GM12878 (cell line): ENCODE measurements around the gene EYS. TPM values are rescaled to one million over a fixed set of nuclear protein-coding genes. Genes with fewer than 3 reads are reported as not detected.

Experiments used
- ATAC-seq: fragments of 200-7000 bp; cut with Tn5 transposase; 3 replicates; pipeline ENCODE4 v1.9.1; 2020; ENCODE audit warnings: mild to moderate bottlenecking, moderate library complexity
- BruUV-seq: library from RNA; stranded (reverse); fragments of 400-500 nt; replicated peaks from 2 replicates; lab custom pipeline; 2021; lab: Mats Ljungman, UMichigan
- CTCF ChIA-PET: fragments of 300-600 bp; sonication (Branson Sonifier 250); formaldehyde crosslinking; extraction: SDS; loops from one replicate; lab custom pipeline; 2021; ENCODE audit warnings: inconsistent platforms; lab: Yijun Ruan, JAX
- POLR2A ChIA-PET: fragments of 350-600 bp; formaldehyde crosslinking; extraction: SDS; loops from one replicate; lab custom pipeline; 2021; ENCODE audit warnings: inconsistent platforms; lab: Charles Lee
- RAD21 ChIA-PET: fragments of 300-600 bp; sonication (Branson Sonifier 250); formaldehyde crosslinking; loops from one replicate; lab custom pipeline; 2023; ENCODE audit warnings: antibody characterized with exemption; ENCODE audit not compliant: unreplicated experiment; lab: Charles Lee
- SMC1A ChIA-PET: fragments of 300-600 bp; sonication (Branson Sonifier 250); formaldehyde crosslinking; loops from one replicate; lab custom pipeline; 2023; ENCODE audit not compliant: unreplicated experiment, uncharacterized antibody; lab: Charles Lee
- DNase-seq: peaks from one replicate; pipeline ENCODE4 v3.0.0-alpha.2; 2011; ENCODE audit warnings: low read depth, low spot score
- FAIRE-seq: peaks from 3 replicates; lab custom pipeline; 2011; peaks lifted over from hg19 to GRCh38; lab: Jason Lieb, UNC
- H2AFZ ChIP-seq: 2 replicates; pipeline ENCODE4 v1.6.0; 2011; ENCODE audit warnings: low read depth, low read length, control low read depth; ENCODE audit not compliant: control insufficient read depth
- H3K27ac ChIP-seq: 2 replicates; pipeline ENCODE4 v1.5.1; 2011; ENCODE audit warnings: control low read depth; ENCODE audit not compliant: control insufficient read depth, insufficient read depth
- H3K27me3 ChIP-seq, 2 experiments: replicated peaks in 1 of 2; 2 replicates each; pipeline versions ENCODE4 v1.6.0 to v1.6.1; 2011; ENCODE audit warnings: low read length in 1 of 2; ENCODE audit not compliant: control insufficient read depth in 2 of 2, insufficient read depth in 2 of 2
- H3K36me3 ChIP-seq, 2 experiments: 2 replicates each; pipeline ENCODE4 v1.5.1; 2011; ENCODE audit warnings: low read length in 1 of 2; ENCODE audit not compliant: control insufficient read depth in 2 of 2, insufficient read depth in 2 of 2
- H3K4me1 ChIP-seq: 2 replicates; pipeline ENCODE4 v1.6.1; 2011; ENCODE audit warnings: mild to moderate bottlenecking, low read length, moderate library complexity, mixed read lengths; ENCODE audit not compliant: control insufficient read depth, insufficient read depth
- H3K4me2 ChIP-seq: 2 replicates; pipeline ENCODE4 v1.6.0; 2011; ENCODE audit warnings: control low read depth; ENCODE audit not compliant: control insufficient read depth, insufficient read depth
- H3K4me3 ChIP-seq: fragments of 200-600 bp; sonication (generic); 2 replicates; pipeline ENCODE4 v1.5.1; 2016
- H3K79me2 ChIP-seq: 2 replicates; pipeline ENCODE4 v1.6.0; 2011; ENCODE audit warnings: low read length; ENCODE audit not compliant: control insufficient read depth, insufficient read depth
- H3K9ac ChIP-seq: 2 replicates; pipeline ENCODE4 v1.8.0; 2011; ENCODE audit warnings: low read length, control low read depth, mixed read lengths; ENCODE audit not compliant: control insufficient read depth, insufficient read depth
- H3K9me3 ChIP-seq: replicated peaks from 3 replicates; pipeline ENCODE4 v1.5.1; 2011; ENCODE audit warnings: mild to moderate bottlenecking, low read length; ENCODE audit not compliant: control insufficient read depth, insufficient read depth
- H4K20me1 ChIP-seq: 2 replicates; pipeline ENCODE4 v1.6.0; 2011; ENCODE audit not compliant: control insufficient read depth, insufficient read depth
- BCL11A ChIP-seq: IDR thresholded peaks from 2 replicates; pipeline ENCODE4 v1.6.1; 2011; ENCODE audit warnings: low read depth, low read length
- BHLHE40 ChIP-seq, 2 experiments: fragments of 450-650 bp in 1 of 2; IDR thresholded peaks; 2 replicates each; pipeline ENCODE4 v1.6.1; 2011 to 2017; ENCODE audit warnings: low read depth in 2 of 2, borderline replicate concordance in 1 of 2, improper control_type of control experiment in 1 of 2, low read length in 1 of 2, mild to moderate bottlenecking in 1 of 2
- CHD4 ChIP-seq: fragments of 200-600 bp; sonication (generic); IDR thresholded peaks from 2 replicates; pipeline ENCODE4 v1.6.1; 2016; ENCODE audit warnings: mild to moderate bottlenecking
- ELK1 ChIP-seq: IDR thresholded peaks from 2 replicates; pipeline ENCODE4 v1.6.1; 2012; ENCODE audit warnings: low read depth, low read length, improper control_type of control experiment
- ETV6 ChIP-seq, 2 experiments: fragments of 450-650 bp in 1 of 2; IDR thresholded peaks in 1 of 2; conservative IDR thresholded peaks in 1 of 2; 2 replicates each; pipeline ENCODE4 v1.6.1; 2014; ENCODE audit warnings: antibody characterized with exemption in 1 of 2, borderline replicate concordance in 1 of 2, low read depth in 1 of 2, mild to moderate bottlenecking in 1 of 2, moderate library complexity in 1 of 2
- LARP7 ChIP-seq: fragments of 450-650 bp; IDR thresholded peaks from 2 replicates; pipeline ENCODE4 v1.6.1; 2017; ENCODE audit warnings: mild to moderate bottlenecking
- TCF12 ChIP-seq: IDR thresholded peaks from 2 replicates; pipeline ENCODE4 v1.6.1; 2011; ENCODE audit warnings: low read depth, mild to moderate bottlenecking, low read length
- in situ Hi-C: fragments of 300-500 bp; cut with MboI; formaldehyde crosslinking; loops from 9 replicates; pipeline ENCODE4 v1.14.3; 2018; ENCODE audit warnings: mixed read lengths
- intact Hi-C: fragments of 100-400 bp; cut with micrococcal nuclease; formaldehyde crosslinking; loops from one replicate; pipeline ENCODE4 v1.14.2; 2022; ENCODE audit not compliant: unreplicated experiment
- polyA plus RNA-seq, 11 experiments: library from polyadenylated mRNA; depleted of rRNA in 4 of 11; unstranded in 6 of 11; stranded (reverse) in 5 of 11; fragments of >200 nt; fragmentation: Nextera tagmentation in 4 of 11; fragmentation: Illumina TruSeq in 1 of 11; extraction: Ambion mirVana in 4 of 11; extraction: Trizol in 1 of 11; gene quantifications; 1 replicate in 1 of 11; 2 replicates in 10 of 11; pipeline versions ENCODE4 v1.2.1 to v1.2.3, GENCODE V29; 2011 to 2016; ENCODE audit warnings: inconsistent platforms in 2 of 11, missing spikeins in 2 of 11, low read depth in 1 of 11
- total RNA-seq, 4 experiments: library from RNA; depleted of rRNA in 3 of 4; stranded (reverse); fragments of >200 nt in 3 of 4; fragmentation: Illumina TruSeq in 1 of 4; extraction: Trizol in 1 of 4; gene quantifications; 2 replicates each; pipeline versions ENCODE4 v1.2.1 to v1.2.3, GENCODE V29; 2013 to 2021
- TF ChIP-seq, protein P1 (sequence below): IDR thresholded peaks from 2 replicates; pipeline ENCODE4 v1.6.1; 2011; ENCODE audit warnings: low read depth, mild to moderate bottlenecking, low read length, moderate library complexity, borderline replicate concordance; ENCODE audit errors: extremely low read depth
- TF ChIP-seq, protein P2 (sequence below): IDR thresholded peaks from 2 replicates; pipeline ENCODE4 v1.6.1; 2012; ENCODE audit warnings: low read depth, low read length, improper control_type of control experiment

The EYS gene
- total and polyA plus RNA-seq, 10 of the 15 experiments (the other 5 are each of a cell fraction or from before 2014, with no cell fraction given): under 0.01 to 0.14 (median 0.02) TPM; not detected in 1

DNA sequence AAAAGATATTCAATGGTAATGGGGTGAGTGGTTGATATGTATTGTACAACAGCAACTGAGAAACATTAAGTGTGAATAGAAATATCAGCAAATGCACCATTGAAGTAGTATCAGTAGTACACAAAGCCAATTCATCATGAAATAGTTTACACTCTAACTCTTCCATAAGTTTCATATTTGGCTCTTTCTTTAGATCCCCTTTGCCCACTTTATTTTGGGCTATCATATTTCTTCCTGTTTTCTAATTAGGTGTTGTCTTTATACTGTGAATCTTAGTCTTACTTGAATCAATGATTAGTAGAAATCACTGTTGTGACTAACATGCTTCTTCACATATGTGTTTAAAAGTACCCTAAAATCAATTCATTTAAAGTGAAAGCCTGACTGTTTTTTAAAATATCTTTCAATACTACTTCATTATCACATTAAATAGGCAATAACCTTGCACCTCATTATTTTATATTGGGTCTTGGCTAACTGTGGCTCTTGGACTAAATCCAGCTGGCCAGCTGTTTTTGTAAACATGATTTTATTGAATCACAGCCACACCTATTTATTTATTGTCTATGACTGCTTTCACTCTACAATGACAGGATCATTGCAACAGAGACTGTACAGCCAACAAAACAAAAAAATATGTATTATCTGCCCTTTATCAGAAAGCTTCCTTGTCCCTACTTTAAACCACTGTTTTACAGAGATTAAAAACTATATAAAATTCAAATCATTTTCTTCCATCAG lies 38.9 kb downstream of the EYS start:
- POLR2A ChIA-PET: no interaction called here
- no peaks in the 10 kb centered on the region for H3K4me1 ChIP-seq
- no peaks in the 10 kb centered on the region for H4K20me1 ChIP-seq
- no peaks in the 10 kb centered on the region for H3K9me3 ChIP-seq
- no peaks in the 10 kb centered on the region for H3K36me3 ChIP-seq
- H3K79me2 ChIP-seq: no peaks in the 10 kb centered on the region
- no peak overlapping the region for H3K4me2 ChIP-seq
- RAD21 ChIA-PET: no interaction called here
- no peak overlapping the region for H3K27ac ChIP-seq
- no peak overlapping the region for H2AFZ ChIP-seq
- TF ChIP-seq, protein P1, sequence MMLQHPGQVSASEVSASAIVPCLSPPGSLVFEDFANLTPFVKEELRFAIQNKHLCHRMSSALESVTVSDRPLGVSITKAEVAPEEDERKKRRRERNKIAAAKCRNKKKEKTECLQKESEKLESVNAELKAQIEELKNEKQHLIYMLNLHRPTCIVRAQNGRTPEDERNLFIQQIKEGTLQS: no peak
- no peak for TF ChIP-seq TCF12
- TF ChIP-seq ELK1: no peak
- no peak for TF ChIP-seq BCL11A
- TF ChIP-seq LARP7: no peak
- TF ChIP-seq, protein P2, sequence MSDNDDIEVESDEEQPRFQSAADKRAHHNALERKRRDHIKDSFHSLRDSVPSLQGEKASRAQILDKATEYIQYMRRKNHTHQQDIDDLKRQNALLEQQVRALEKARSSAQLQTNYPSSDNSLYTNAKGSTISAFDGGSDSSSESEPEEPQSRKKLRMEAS: no peak
- no peak for TF ChIP-seq CHD4
- TF ChIP-seq BHLHE40 (IDR thresholded peaks at IDR 0.05; ENCODE audit: borderline replicate concordance in 1 of 2, low read depth in 2 of 2, low read length in 1 of 2): no peak
- no peak for TF ChIP-seq ETV6 (conservative IDR thresholded peaks at IDR 0.05 in 1 of 2, IDR thresholded peaks at IDR 0.05 in 1 of 2; ENCODE audit: borderline replicate concordance in 1 of 2, low read depth in 1 of 2)
- H3K27me3 ChIP-seq: no peaks in the 10 kb centered on the region
- DNase-seq (no peak), ATAC-seq (no peak), FAIRE-seq (no peak)
- CTCF ChIA-PET: no interaction called here
- no peak overlapping the region for H3K4me3 ChIP-seq
- in situ Hi-C loops (no loop called here), intact Hi-C loops (no loop called here)
- no peak overlapping the region for H3K9ac ChIP-seq
- SMC1A ChIA-PET: no interaction called here
- no TSS peak for BruUV-seq
